Inferior parietal cortex (tissue), 1 donor: Measurements from ENCODE around the gene HDHD5.

Source experiments
- DNase-seq: peaks from one replicate; pipeline ENCODE4 v3.0.0-alpha.2; 2016; ENCODE audit errors: extremely low spot score

The HDHD5 gene

GRCh38 chr22:17158568-17159503 is at the start of gene HDHD5:
TSS of gene HDHD5 (minus strand) at chr22:17159277. CDS start at chr22:17159251, 26 bp downstream.
- DNase-seq: peak; percentile 89

DNA sequence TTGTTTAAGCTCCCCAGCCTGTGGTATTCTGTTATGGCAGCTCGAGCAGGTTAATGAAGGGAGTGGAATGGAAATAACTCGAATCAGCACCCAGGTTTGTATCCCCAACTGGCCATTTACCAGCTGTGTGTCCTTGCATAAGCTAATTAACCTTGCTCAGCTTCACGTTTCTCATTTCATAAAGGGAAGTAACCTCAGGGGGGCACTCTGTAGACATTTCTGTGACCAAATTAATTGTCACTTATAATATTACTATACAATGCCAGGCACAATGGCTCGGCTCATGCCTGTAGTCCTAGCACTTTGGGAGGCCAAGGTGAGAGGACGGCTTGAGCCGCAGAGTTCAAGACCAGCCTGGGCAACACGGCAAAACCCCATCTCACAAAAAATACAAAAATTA is 46.4 kb upstream of the HDHD5 start:
- DNase-seq: no peak

DNA sequence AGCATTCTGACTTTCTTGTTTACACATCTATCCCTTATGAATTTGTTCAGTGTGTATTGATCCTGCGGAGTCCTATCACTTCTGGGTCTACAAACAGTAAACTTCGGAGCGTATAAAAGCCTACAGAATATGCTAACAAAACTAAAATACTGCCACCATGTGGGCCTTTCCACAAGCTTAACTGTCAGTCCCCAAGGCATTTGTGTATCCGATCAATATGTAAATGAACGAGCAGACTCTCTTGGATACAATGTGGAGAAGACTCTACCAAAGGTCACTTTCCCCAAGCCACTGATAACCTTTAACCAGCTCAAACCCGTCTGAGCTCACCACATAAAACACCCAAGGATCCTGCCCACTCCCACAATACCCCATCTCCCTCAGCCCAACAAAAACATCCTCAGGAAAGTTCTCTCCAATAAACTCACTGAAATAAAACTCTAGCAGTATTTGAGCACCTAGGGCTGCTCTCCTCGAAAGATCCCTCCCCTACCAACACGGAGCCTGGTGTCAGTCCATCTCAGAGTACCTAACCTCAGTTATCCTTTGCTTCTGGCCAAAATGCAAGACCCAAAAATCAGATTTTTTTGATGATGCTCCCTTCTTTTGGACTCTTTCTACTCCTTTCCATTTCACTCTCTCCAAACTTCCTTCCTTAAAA is 42.3 kb upstream of the HDHD5 start:
- DNase-seq: peak; percentile 60

GRCh38 chr22:17199003-17199731 is 40.1 kb upstream of the HDHD5 start:
- DNase-seq: no peak

DNA sequence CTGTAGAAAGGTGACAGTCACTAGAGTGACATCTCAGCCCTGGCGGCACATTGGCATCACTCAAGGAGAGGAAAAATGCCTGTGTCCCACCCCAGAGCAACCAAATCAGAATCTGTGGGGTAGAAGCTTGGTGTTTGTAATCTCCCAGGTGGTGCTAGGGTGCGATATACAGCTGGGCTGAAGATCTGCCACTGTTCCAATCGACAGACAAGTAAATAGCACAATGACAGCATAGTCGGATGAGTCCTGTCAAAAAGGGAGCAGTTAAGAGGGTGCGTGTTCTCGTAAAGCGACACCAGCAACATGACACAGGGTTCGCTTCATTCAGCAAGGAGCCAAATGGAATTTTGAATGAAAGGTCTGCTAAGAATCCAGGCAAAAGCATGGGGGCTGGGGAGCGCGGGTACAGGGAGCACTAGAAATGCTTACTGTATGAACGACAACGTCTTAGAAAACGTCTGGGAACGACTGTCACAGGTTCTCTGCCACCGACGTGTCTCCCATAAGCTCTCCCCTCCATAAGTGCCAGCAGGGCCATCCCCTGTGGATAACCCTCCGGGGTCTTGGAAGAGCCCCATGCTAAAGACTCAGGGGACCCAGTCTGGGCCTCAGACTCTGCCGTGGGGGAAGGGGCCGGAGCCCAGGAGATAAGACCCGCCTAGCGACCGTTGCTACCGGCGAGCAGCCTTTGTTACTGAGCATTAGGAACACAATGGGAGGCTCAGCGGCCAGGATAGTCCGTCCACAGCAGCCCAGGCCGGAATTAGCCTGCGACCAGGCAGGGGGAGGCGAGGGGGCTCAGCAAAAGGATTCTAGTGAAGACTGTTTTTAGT is 39.3 kb upstream of the HDHD5 start:
- DNase-seq: no peak

GRCh38 chr22:17194213-17194612 is 35.1 kb upstream of the HDHD5 start:
- DNase-seq: no peak

GRCh38 chr22:17192186-17192585 is 33.1 kb upstream of the HDHD5 start:
- no peak for DNase-seq

DNA sequence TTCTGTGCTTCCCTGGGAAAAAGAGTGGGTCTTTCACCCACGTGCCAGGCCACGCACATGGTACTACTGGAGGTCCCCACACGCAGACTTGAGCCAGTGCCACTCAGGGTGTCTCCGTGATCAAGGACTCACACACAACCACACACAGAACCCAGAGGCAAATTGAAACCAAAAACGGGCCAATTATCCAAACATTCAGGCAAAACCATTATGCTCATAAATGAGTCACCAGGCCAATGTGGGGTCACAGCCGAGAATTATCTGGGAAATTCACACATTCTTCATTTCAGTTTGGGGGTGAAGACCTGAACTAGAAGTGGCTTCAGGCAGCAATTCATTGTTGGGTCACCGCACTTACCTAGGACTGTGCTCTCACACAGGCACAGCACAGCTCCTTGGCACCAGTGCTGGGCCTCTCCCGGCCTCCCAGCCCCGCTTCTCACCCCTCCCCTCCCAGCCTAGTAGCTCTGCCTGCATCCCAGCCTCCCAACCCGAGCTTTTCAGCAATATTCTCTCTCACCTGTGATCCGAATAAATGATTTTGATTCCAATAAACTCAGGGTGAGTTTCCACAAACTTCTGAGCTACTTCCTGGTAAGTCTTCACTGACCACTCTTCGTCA is 32.2 kb upstream of the HDHD5 start:
- no peak for DNase-seq

- DNase-seq: no peak
Observed at GRCh38 chr22:17190702-17191101, 31.6 kb upstream of the HDHD5 start.

GRCh38 chr22:17176715-17177114 is 17.6 kb upstream of the HDHD5 start:
- no peak for DNase-seq

- DNase-seq: peak; percentile 47
Observed at GRCh38 chr22:17172029-17172833, 13.2 kb upstream of the HDHD5 start.

- DNase-seq: peak; percentile 86
Observed at GRCh38 chr22:17171153-17172028, 12.3 kb upstream of the HDHD5 start.

DNA sequence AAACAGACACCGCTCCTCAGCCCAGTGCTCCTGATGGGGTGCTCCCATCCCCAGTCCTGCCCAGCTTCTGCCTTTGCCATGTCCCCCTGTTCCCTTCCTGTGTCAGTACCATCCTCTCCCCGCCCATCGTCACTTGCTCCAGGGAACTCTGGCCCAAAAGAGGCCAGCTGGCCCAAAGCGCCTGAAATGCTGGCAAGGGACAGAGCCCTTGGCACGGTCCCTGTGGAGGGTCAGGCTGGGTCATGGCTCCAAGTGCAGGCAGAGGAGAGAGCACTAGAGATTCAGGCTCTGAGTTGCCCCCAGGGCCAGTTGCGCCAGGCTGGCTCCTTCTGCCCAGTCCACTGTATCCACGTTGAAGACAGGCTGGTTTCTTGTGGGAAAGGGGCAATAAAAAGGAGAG is 8.4 kb upstream of the HDHD5 start:
- no peak for DNase-seq

DNA sequence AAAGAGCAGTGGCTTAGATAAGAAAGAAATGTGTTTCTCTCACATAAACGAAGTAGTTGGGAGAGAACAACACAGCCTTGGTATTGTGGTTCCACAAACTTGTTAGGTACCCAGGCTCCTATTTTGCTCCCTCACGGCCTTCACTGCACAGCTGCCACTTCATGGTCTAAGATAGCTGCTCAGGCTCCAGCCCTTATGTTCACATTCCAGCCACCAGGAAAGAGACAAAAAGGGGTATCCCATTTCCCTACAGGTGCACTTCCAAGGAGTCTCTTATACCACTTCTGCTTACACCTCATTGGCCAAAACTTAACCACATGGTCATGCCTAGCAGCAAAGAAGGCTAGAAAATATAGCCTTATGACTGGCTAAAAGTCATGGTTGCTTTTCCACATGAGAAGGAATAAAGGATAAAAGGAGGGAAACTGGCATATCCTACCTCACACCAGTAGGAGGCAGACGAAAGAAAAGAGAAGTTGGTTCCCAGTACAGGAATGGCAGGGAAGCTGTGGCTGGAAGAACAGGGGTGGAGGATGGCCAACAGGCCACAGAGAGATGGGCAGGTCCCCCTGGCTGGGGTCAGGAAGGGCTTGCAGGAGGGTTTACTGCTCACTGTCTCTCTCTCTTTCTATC is 5.4 kb upstream of the HDHD5 start:
- DNase-seq: no peak

DNA sequence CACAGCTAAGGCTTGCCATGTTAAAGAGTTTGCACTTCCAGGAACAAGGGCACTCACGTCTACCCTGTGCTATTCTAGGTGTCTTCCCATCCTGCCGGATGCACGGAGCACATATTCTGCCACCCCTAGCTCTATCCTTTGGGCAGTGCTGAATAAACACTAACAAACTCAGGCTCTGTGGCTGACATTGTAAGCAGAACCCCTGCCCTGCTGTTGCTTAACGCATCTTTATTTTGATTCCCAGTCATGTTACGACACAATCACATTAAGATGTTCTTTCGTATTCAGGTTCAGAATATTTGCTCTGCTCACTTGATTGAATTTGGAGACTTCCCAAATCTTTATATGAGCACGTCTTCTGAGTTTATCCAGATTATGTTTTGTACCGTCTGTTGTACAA is 3.7 kb upstream of the HDHD5 start:
- DNase-seq: no peak

DNA sequence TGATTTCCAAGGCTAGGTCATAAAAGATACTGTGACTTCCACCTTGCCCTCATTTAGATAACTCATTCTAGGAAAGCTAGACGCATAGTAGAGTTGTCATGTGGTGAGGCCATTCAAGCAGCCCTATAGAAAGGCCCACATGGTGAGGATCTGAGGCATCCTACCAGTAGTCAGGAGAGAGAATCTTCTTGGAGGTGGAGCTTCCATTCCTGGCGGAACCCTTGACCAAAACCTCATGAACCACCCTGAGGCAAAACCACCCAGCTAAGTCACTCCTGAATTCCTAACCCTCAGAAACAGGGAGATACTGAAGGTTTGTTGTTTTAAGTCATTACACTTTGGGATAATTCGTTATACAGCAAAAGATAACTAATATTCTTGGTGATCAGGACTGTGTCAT is 2.9 kb upstream of the HDHD5 start:
- DNase-seq: no peak

DNA sequence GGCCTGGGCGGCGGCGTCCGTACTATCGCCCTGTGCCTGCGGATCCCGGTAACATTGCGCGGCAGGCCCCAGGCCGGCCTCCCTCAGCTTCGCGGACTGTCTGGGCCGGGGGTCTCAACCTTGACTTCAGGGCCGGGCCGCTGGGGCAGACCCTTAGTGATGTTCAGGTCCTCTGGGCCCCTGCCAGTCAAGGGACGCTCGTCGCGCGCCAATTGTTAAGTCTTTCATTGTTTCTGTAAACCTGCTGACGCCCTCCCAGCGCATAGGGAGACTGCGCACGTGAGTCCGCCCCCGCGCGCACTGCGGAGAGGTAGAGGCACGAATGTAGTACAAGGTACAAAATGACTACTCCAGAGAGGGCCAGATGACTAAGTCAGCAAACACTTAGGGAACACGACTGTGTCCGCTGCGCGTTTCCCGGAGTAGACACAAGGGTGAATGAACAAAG is 451 bp upstream of the HDHD5 start:
- DNase-seq: peak; percentile 70

GRCh38 chr22:17158176-17158567 is 905 bp downstream of the HDHD5 start:
- no peak for DNase-seq

GRCh38 chr22:17157714-17158113 is 1.4 kb downstream of the HDHD5 start:
- no peak for DNase-seq
